HG03175 (cell line): ENCODE measurements around the gene TEX11.

Source experiments
- ATAC-seq: cut with Tn5 transposase; IDR thresholded peaks from one replicate; pipeline ENCODE4 v1.9.1; 2021; ENCODE audit warnings: mild to moderate bottlenecking, moderate library complexity; ENCODE audit not compliant: unreplicated experiment

TEX11 gene

GRCh38 chrX:70504772-70505450, 403.6 kb downstream of the TEX11 start:
- no peak for ATAC-seq

- no peak for ATAC-seq
Measured at GRCh38 chrX:70500826-70501225, 407.7 kb downstream of the TEX11 start.

- ATAC-seq: no peak
Measured at GRCh38 chrX:70498129-70498528, 410.4 kb downstream of the TEX11 start.

- ATAC-seq: no peak
Measured at GRCh38 chrX:70497026-70497425, 411.5 kb downstream of the TEX11 start.

GRCh38 chrX:70496491-70496890, 412.0 kb downstream of the TEX11 start:
- no peak for ATAC-seq

GRCh38 chrX:70494441-70494840, 414.1 kb downstream of the TEX11 start:
- no peak for ATAC-seq

- no peak for ATAC-seq
Measured at GRCh38 chrX:70488856-70489255, 419.7 kb downstream of the TEX11 start.

GRCh38 chrX:70485466-70485865, 423.0 kb downstream of the TEX11 start:
- ATAC-seq: no peak

- no peak for ATAC-seq
Measured at GRCh38 chrX:70482300-70482699, 426.2 kb downstream of the TEX11 start.

GRCh38 chrX:70481471-70482270, 426.8 kb downstream of the TEX11 start:
- no peak for ATAC-seq

- ATAC-seq: no peak
Measured at GRCh38 chrX:70480660-70481018, 427.9 kb downstream of the TEX11 start.

GRCh38 chrX:70479922-70480659, 428.4 kb downstream of the TEX11 start:
- ATAC-seq: no peak

GRCh38 chrX:70479247-70479921, 429.1 kb downstream of the TEX11 start:
- no peak for ATAC-seq
